Type B pancreatic cell (in vitro differentiated cells): Measurements from ENCODE around the gene KLK10. TPM values are rescaled to one million over a fixed set of nuclear protein-coding genes. Genes with fewer than 3 reads are reported as not detected.

Experiments
- DNase-seq: peaks from one replicate; pipeline ENCODE4 v3.0.0; 2021; ENCODE audit warnings: mixed read lengths; ENCODE audit not compliant: unreplicated experiment; ENCODE audit errors: extremely low spot score
- H3K27ac Mint-ChIP-seq: 2 replicates; pipeline ENCODE4 v1.8.0; 2021; ENCODE audit warnings: mild to moderate bottlenecking, mixed read lengths
- H3K27me3 Mint-ChIP-seq: 2 replicates; pipeline ENCODE4 v1.8.0; 2021; ENCODE audit warnings: mixed read lengths
- H3K36me3 Mint-ChIP-seq: 2 replicates; pipeline ENCODE4 v1.8.0; 2021; ENCODE audit warnings: mixed read lengths
- H3K4me1 Mint-ChIP-seq: one replicate; pipeline ENCODE4 v1.8.0; 2021; ENCODE audit warnings: mixed read lengths; ENCODE audit not compliant: unreplicated experiment
- H3K4me3 Mint-ChIP-seq: 2 replicates; pipeline ENCODE4 v1.8.0; 2021; ENCODE audit warnings: mild to moderate bottlenecking, mixed read lengths
- H3K9me3 Mint-ChIP-seq: 2 replicates; pipeline ENCODE4 v1.8.0; 2021; ENCODE audit warnings: mixed read lengths
- CTCF ChIP-seq: fragments of 200-600 bp; sonication (generic); conservative IDR thresholded peaks from 2 replicates; pipeline ENCODE4 v1.5.0; 2021; ENCODE audit warnings: antibody characterized with exemption, mild to moderate bottlenecking
- total RNA-seq: library from RNA; stranded (reverse); gene quantifications from 2 replicates; pipeline ENCODE4 v1.2.1, GENCODE V29; 2021; ENCODE audit warnings: low replicate concordance

The KLK10 gene
- total RNA-seq, 1 donor from 2014 or later, result 1.8 TPM

DNA sequence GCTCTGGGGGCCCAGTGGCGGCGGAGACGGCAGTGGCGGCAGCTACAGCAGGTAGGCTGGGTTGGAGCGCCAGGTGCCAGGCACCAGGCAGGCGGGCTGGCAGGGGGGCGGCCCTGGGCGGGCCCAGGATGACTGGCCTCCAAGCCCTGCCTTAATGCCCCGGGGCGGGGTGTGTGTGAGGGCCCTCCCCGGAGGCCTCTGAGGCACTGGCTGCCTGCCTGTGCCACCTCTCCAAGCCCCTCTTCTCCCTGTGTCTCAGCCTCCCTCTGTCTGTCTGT lies 7.0 kb upstream of the KLK10 start, which contains the start of gene KLK11:
Gene KLK11, minus strand, starts transcription at position 63 of the 278 bp plus-strand sequence. CDS start 985 bp downstream, outside the sequence.
- Mint-ChIP-seq H3K4me1 (no peaks in the 10 kb centered on the region), H3K36me3 (peaks cover 2% of the 10 kb centered on the region), H3K27ac (peak within 1 kb of the TSS; percentile 17), H3K27me3 (peaks cover 37% of the 10 kb centered on the region), H3K4me3 (peak within 1 kb of the TSS; percentile 11), H3K9me3 (no peaks in the 10 kb centered on the region)
- no peak for TF ChIP-seq CTCF
- DNase-seq, result no peak

- Mint-ChIP-seq H3K27ac (no peak overlapping the region), H3K27me3 (peaks cover 37% of the 10 kb centered on the region), H3K4me1 (no peaks in the 10 kb centered on the region), H3K36me3 (no peaks in the 10 kb centered on the region), H3K9me3 (no peaks in the 10 kb centered on the region), H3K4me3 (no peak overlapping the region)
- no peak for TF ChIP-seq CTCF
- DNase-seq, result no peak
These were observed 6.5 kb upstream of the KLK10 start for GRCh38 chr19:51025809-51026553.

DNA sequence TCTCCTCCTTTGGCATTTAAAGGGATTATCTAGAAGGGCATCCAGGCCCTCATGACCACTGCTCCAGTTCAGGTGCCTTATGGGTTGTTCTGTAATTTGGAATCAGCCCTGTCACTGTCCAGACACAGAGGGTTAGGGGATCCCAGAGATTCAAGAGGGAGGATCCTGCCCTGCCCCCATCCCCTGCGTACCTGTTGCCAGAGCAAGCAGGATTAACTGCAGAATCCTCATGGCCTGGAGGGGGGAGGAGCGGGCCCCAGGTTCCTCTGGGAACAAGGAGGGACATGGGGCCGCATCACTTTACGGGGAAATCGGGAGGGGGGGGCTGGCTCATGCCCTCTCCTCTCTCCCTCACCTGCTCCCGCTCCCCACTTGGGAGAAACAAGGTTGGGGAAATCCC lies 5.9 kb upstream of the KLK10 start:
- Mint-ChIP-seq H3K4me1 (no peaks in the 10 kb centered on the region), H3K36me3 (no peaks in the 10 kb centered on the region), H3K27ac (no peak overlapping the region), H3K4me3 (no peak overlapping the region), H3K27me3 (peaks cover 38% of the 10 kb centered on the region), H3K9me3 (no peaks in the 10 kb centered on the region)
- TF ChIP-seq CTCF, result no peak
- no peak for DNase-seq

DNA sequence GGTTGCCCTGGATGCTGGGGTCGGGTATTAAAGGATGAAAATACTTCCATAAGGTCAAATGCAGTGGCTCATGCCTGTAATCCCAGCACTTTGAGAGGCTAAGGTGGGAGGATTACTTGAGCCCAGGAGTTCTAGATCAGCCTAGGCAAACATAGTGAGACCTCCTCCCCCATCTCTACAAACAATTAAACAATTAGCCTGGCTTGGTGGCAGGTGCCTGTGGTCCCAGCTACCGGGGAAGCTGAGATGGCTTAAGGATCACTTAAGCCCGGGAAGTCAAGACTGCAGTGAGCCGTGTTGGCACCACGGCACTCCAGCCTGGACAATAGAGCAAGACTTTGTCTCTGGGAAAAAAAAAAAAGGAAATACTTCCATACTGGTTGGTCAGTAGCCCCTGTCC lies 5.4 kb upstream of the KLK10 start:
- no peak overlapping the region for H3K27ac Mint-ChIP-seq
- no peaks in the 10 kb centered on the region for H3K9me3 Mint-ChIP-seq
- no peak overlapping the region for H3K4me3 Mint-ChIP-seq
- peaks cover 43% of the 10 kb centered on the region for H3K27me3 Mint-ChIP-seq
- H3K36me3 Mint-ChIP-seq, result no peaks in the 10 kb centered on the region
- no peak for TF ChIP-seq CTCF
- H3K4me1 Mint-ChIP-seq, result no peaks in the 10 kb centered on the region
- DNase-seq, result no peak

GRCh38 chr19:51023946-51024345 lies 4.4 kb upstream of the KLK10 start:
- no peaks in the 10 kb centered on the region for H3K4me1 Mint-ChIP-seq
- DNase-seq, result no peak
- no peaks in the 10 kb centered on the region for H3K9me3 Mint-ChIP-seq
- peaks cover 52% of the 10 kb centered on the region for H3K27me3 Mint-ChIP-seq
- no peak overlapping the region for H3K27ac Mint-ChIP-seq
- no peak overlapping the region for H3K4me3 Mint-ChIP-seq
- no peak for TF ChIP-seq CTCF
- no peaks in the 10 kb centered on the region for H3K36me3 Mint-ChIP-seq
